PC-9 (cell line): ENCODE results near the gene KIAA1217. TPM values are rescaled to one million over a fixed set of nuclear protein-coding genes. Genes with fewer than 3 reads are reported as not detected.
A peak's percentile ranks its signal among the peaks of the same experiment; 100 is the strongest.

ENCODE experiments used
- BruUV-seq: library from RNA; stranded (reverse); fragments of 400-500 nt; replicated peaks from 2 replicates; lab custom pipeline; 2021; lab: Mats Ljungman, UMichigan
- CTCF ChIA-PET: fragments of 300-600 bp; sonication (Branson Sonifier 250); formaldehyde crosslinking; loops from one replicate; lab custom pipeline; 2022; ENCODE audit warnings: antibody characterized with exemption; lab: Charles Lee
- POLR2A ChIA-PET: fragments of 300-600 bp; sonication (Branson Sonifier 250); formaldehyde crosslinking; loops from one replicate; lab custom pipeline; 2022; ENCODE audit warnings: antibody characterized with exemption; ENCODE audit not compliant: unreplicated experiment; lab: Charles Lee
- DNase-seq, 2 experiments: peaks; one replicate each; pipeline versions ENCODE4 v3.0.0 to v3.0.0-alpha.2; 2015 to 2022; ENCODE audit warnings: mixed read lengths in 1 of 2
- H2AFZ ChIP-seq: fragments of 200-600 bp; sonication (generic); 2 replicates; pipeline ENCODE4 v1.8.1; 2017; ENCODE audit warnings: antibody characterized with exemption
- H3F3A ChIP-seq: fragments of 200-600 bp; sonication (generic); 2 replicates; pipeline ENCODE4 v1.8.1; 2017; ENCODE audit warnings: antibody characterized with exemption, mild to moderate bottlenecking, low read depth; ENCODE audit not compliant: insufficient read depth
- H3K27ac ChIP-seq: fragments of 200-600 bp; sonication (generic); 2 replicates; pipeline ENCODE4 v1.6.1; 2016; ENCODE audit warnings: mixed run types
- H3K27me3 ChIP-seq: fragments of 200-600 bp; sonication (generic); 2 replicates; pipeline ENCODE4 v1.6.1; 2016; ENCODE audit warnings: low read depth, mixed run types; ENCODE audit not compliant: insufficient read depth
- H3K36me3 ChIP-seq: fragments of 200-600 bp; sonication (generic); 2 replicates; pipeline ENCODE4 v1.6.1; 2016; ENCODE audit warnings: low read depth, mixed run types
- H3K4me1 ChIP-seq: fragments of 200-600 bp; sonication (generic); replicated peaks from 2 replicates; pipeline ENCODE4 v1.6.1; 2016; ENCODE audit warnings: mixed run types; ENCODE audit not compliant: insufficient read depth
- H3K4me2 ChIP-seq: fragments of 200-600 bp; sonication (generic); 2 replicates; pipeline ENCODE4 v1.6.1; 2017; ENCODE audit warnings: mixed run types
- H3K4me3 ChIP-seq: fragments of 200-600 bp; sonication (generic); 2 replicates; pipeline ENCODE4 v1.6.1; 2016; ENCODE audit warnings: mixed run types
- H3K79me2 ChIP-seq: fragments of 200-600 bp; sonication (generic); 2 replicates; pipeline ENCODE4 v1.6.1; 2017; ENCODE audit warnings: low read depth, mixed run types
- H3K9me2 ChIP-seq: fragments of 200-600 bp; sonication (generic); 2 replicates; pipeline ENCODE4 v1.8.1; 2017; ENCODE audit warnings: mild to moderate bottlenecking; ENCODE audit not compliant: insufficient read depth
- H3K9me3 ChIP-seq: fragments of 200-600 bp; sonication (generic); 2 replicates; pipeline ENCODE4 v1.8.1; 2016; ENCODE audit warnings: low read depth; ENCODE audit not compliant: insufficient read depth
- H4K20me1 ChIP-seq: fragments of 200-600 bp; sonication (generic); 2 replicates; pipeline ENCODE4 v1.8.1; 2017; ENCODE audit not compliant: insufficient read depth
- CTCF ChIP-seq: fragments of 200-600 bp; sonication (generic); conservative IDR thresholded peaks from 2 replicates; pipeline ENCODE4 v1.6.1; 2017; ENCODE audit warnings: mixed run types, antibody characterized with exemption, mild to moderate bottlenecking, moderate library complexity
- EZH2 ChIP-seq: fragments of 200-600 bp; sonication (generic); IDR thresholded peaks from 2 replicates; pipeline ENCODE4 v1.8.0; 2017; ENCODE audit warnings: antibody characterized with exemption, low read depth
- intact Hi-C: fragments of 100-400 bp; cut with micrococcal nuclease; formaldehyde crosslinking; loops from one replicate; pipeline ENCODE4 v1.10.0; 2022; ENCODE audit not compliant: unreplicated experiment
- total RNA-seq: library from RNA; stranded (reverse); gene quantifications from 2 replicates; pipeline ENCODE4 v1.2.3, GENCODE V29; 2021

KIAA1217 gene
- total RNA-seq, 1 experiment from 2014 or later, result 41.1 TPM

GRCh38 chr10:24465124-24465874 lies 256.4 kb downstream of the KIAA1217 start:
- TF ChIP-seq CTCF (no peak), EZH2 (no peak)
- H3K79me2 ChIP-seq, result peaks cover 24% of the 10 kb centered on the region
- H3K27ac ChIP-seq, result peak overlapping the region; percentile 94
- H3K4me1 ChIP-seq, result peaks cover 61% of the 10 kb centered on the region
- ChIA-PET POLR2A (interaction anchor here (0.6 to 0.7 kb wide), 2 partner anchors 42 to 1091 kb away, joined by 3 to 8 read pairs; no protein-coding TSS in a partner anchor), CTCF (no interaction called here)
- BruUV-seq, result no TSS peak
- H3K9me3 ChIP-seq, result no peaks in the 10 kb centered on the region; the same call in 1 of the 2 replicates
- intact Hi-C loops, result loop anchor here (2.0 to 10.0 kb wide), 3 partner anchors 32 to 210 kb away; no protein-coding TSS in a partner anchor
- H3K9me2 ChIP-seq, result no peaks in the 10 kb centered on the region
- peak overlapping the region; percentile 25; the same call in 1 of the 2 replicates for H2AFZ ChIP-seq
- no peaks in the 10 kb centered on the region for H4K20me1 ChIP-seq
- peak in 1 of 2 experiments; percentile 41 for DNase-seq
- peaks cover 45% of the 10 kb centered on the region for H3F3A ChIP-seq
- H3K4me2 ChIP-seq, result peak overlapping the region; percentile 91
- no peaks in the 10 kb centered on the region for H3K36me3 ChIP-seq
- no peaks in the 10 kb centered on the region for H3K27me3 ChIP-seq
- peak overlapping the region; percentile 80; the same call in 1 of the 2 replicates for H3K4me3 ChIP-seq

DNA sequence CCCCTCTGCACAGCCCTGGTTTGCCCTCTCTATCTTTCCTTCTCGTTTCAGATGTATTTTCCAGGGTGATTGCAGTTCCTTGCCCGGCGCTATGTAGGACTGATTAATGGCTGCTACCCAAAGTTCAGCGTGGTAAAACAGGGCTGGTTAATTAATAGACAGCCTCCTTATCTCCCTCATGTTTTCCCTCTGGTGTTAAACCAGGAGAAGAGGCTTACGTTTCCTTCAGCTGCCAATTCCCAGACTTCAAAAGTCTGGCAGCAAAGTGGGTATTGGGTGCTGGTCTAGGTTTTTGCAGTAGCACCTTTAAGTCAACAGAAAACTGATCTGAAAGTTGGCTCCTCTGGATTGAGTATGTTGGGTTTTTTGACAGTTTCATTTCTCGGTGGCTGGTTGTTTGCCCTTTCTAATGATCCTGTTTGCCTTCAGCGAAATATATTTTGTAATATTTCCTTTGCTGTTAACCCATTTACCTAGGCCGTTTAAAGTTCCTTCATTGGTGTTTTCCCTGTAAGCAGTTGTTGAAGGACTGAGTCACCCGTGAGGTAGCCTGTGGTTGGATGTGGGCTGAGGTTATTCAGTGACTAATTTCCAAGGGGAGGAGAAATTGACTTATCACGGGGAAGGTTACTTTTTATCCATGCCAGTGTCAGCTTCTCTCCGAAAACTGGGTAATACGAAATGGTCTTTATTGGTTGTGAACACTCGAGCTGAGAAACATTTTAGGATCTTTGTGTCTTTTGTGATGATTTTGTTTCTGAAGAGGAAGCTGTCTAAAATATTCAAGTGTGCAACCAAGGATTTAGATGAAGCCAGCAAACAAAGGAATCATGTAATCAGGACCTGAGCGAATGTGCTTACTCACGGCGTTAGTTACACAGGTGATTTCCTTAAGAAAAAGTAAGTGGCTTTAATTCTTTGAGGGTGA lies 257.2 kb downstream of the KIAA1217 start:
- TSS peak; percentile 94 for BruUV-seq
- CTCF ChIA-PET, result no interaction called here
- intact Hi-C loops, result loop anchor here (1.0 to 10.0 kb wide), 5 partner anchors 17 to 211 kb away; no protein-coding TSS in a partner anchor

More for the DNA sequence above, 257.2 kb downstream of the KIAA1217 start:
- peak overlapping the region; percentile 91 for H3K4me2 ChIP-seq
- H3K4me1 ChIP-seq, result peaks cover 69% of the 10 kb centered on the region
- no peaks in the 10 kb centered on the region for H3K36me3 ChIP-seq
- peak overlapping the region; percentile 74 for H2AFZ ChIP-seq
- peaks cover 32% of the 10 kb centered on the region for H3K79me2 ChIP-seq
- no peaks in the 10 kb centered on the region; the same call in 1 of the 2 replicates for H3K9me3 ChIP-seq
- no peaks in the 10 kb centered on the region for H3K9me2 ChIP-seq
- POLR2A ChIA-PET, result interaction anchor here (0.6 kb wide), 1 partner anchor 1091 kb away, joined by 3 read pairs; no protein-coding TSS in a partner anchor
- H3K4me3 ChIP-seq, result peak overlapping the region; percentile 80
- peak; percentile 62 to 94 for DNase-seq
- H3K27me3 ChIP-seq, result no peaks in the 10 kb centered on the region
- no peak for TF ChIP-seq CTCF
- no peak for TF ChIP-seq EZH2
- no peaks in the 10 kb centered on the region for H4K20me1 ChIP-seq
- peaks cover 50% of the 10 kb centered on the region for H3F3A ChIP-seq
- peak overlapping the region; percentile 94 for H3K27ac ChIP-seq
